Measurements from ENCODE around the gene ZIC1. TPM values are rescaled to one million over a fixed set of nuclear protein-coding genes. Genes with fewer than 3 reads are reported as not detected.

ZIC1 gene
- total RNA-seq, 5 donors from 2014 or later (not counting 1 experiment from before 2014, with no cell fraction given), result not detected

GRCh38 chr3:147390589-147391569 is 18.3 kb upstream of the ZIC1 start:
- no peak for DNase-seq
- Histone ChIP-seq H3K4me3 (ENCODE audit: control insufficient read depth in 1 of 2, extremely low read depth in 1 of 2, low read length in 1 of 2) (no peak overlapping the region), H3K9me3 (peaks cover 3% of the 10 kb centered on the region), H3K36me3 (ENCODE audit: control insufficient read depth in 2 of 2, extremely low read depth in 1 of 2, insufficient read depth in 1 of 2, low read length in 1 of 2) (no peaks in the 10 kb centered on the region), H3K27me3 (replicated peaks in 1 of 2; ENCODE audit: control insufficient read depth in 2 of 2, extremely low read depth in 1 of 2, insufficient read depth in 2 of 2, low read length in 1 of 2) (peaks cover 37 to 76% of the 10 kb centered on the region in 2 experiments), H3K27ac (ENCODE audit: low read length) (no peak overlapping the region), H3K4me1 (ENCODE audit: control insufficient read depth in 1 of 2, extremely low read depth in 1 of 2, insufficient read depth in 2 of 2, low read length in 2 of 2) (no peaks in the 10 kb centered on the region)
- POLR2A ChIA-PET, result no interaction called here
- Mint-ChIP-seq H3K27ac (no peak overlapping the region), H3K9me3 (peaks cover 0 to 10% (median 2%) of the 10 kb centered on the region in 3 donors), H3K27me3 (peaks cover 69 to 90% of the 10 kb centered on the region in 2 donors), H3K4me3 (no peak overlapping the region), H3K4me1 (peaks cover 0 to 7% (median 2%) of the 10 kb centered on the region in 3 donors), H3K36me3 (no peaks in the 10 kb centered on the region)
- CTCF ChIA-PET, result no interaction called here
- no peak for ATAC-seq (replicated peaks in 1 of 4)
- WGBS (ENCODE audit: insufficient coverage), result 23% methylated on average over 62 of the region's 77 CpGs

GRCh38 chr3:147391781-147392624 is 17.2 kb upstream of the ZIC1 start:
- no peaks in the 10 kb centered on the region for H3K36me3 ChIP-seq (ENCODE audit: control insufficient read depth in 2 of 2, extremely low read depth in 1 of 2, insufficient read depth in 1 of 2, low read length in 1 of 2)
- H3K9me3 ChIP-seq, result no peaks in the 10 kb centered on the region
- H3K4me3 ChIP-seq (ENCODE audit: control insufficient read depth in 1 of 2, extremely low read depth in 1 of 2, low read length in 1 of 2), result no peak overlapping the region
- 10% methylated on average over 47 of the region's 51 CpGs for WGBS (ENCODE audit: insufficient coverage)
- no peaks in the 10 kb centered on the region for H3K4me1 ChIP-seq (ENCODE audit: control insufficient read depth in 1 of 2, extremely low read depth in 1 of 2, insufficient read depth in 2 of 2, low read length in 2 of 2)
- Mint-ChIP-seq H3K27ac (no peak overlapping the region), H3K36me3 (no peaks in the 10 kb centered on the region), H3K4me1 (peaks cover 0 to 7% (median 2%) of the 10 kb centered on the region in 3 donors), H3K4me3 (no peak overlapping the region), H3K27me3 (peaks cover 58 to 85% of the 10 kb centered on the region in 2 donors), H3K9me3 (peaks cover 0 to 10% (median 2%) of the 10 kb centered on the region in 3 donors)
- CTCF ChIA-PET, result no interaction called here
- DNase-seq, result no peak
- POLR2A ChIA-PET, result no interaction called here
- H3K27ac ChIP-seq (ENCODE audit: low read length), result no peak overlapping the region
- peaks cover 29 to 87% of the 10 kb centered on the region in 2 experiments for H3K27me3 ChIP-seq (replicated peaks in 1 of 2; ENCODE audit: control insufficient read depth in 2 of 2, extremely low read depth in 1 of 2, insufficient read depth in 2 of 2, low read length in 1 of 2)
- no peak for ATAC-seq (replicated peaks in 1 of 4)

GRCh38 chr3:147392625-147392946 is 16.6 kb upstream of the ZIC1 start:
- H3K27me3 ChIP-seq (replicated peaks in 1 of 2; ENCODE audit: control insufficient read depth in 2 of 2, extremely low read depth in 1 of 2, insufficient read depth in 2 of 2, low read length in 1 of 2), result peaks cover 29 to 91% of the 10 kb centered on the region in 2 experiments
- CTCF ChIA-PET, result no interaction called here

GRCh38 chr3:147393261-147393942 is 15.8 kb upstream of the ZIC1 start:
- WGBS (ENCODE audit: insufficient coverage), result 15% methylated on average over 43 of the region's 54 CpGs
- no peak overlapping the region for H3K27ac ChIP-seq (ENCODE audit: low read length)
- H3K9me3 Mint-ChIP-seq, result peaks cover 0 to 4% (median 2%) of the 10 kb centered on the region in 3 donors
- H3K27me3 ChIP-seq (replicated peaks in 1 of 2; ENCODE audit: control insufficient read depth in 2 of 2, extremely low read depth in 1 of 2, insufficient read depth in 2 of 2, low read length in 1 of 2), result peaks cover 29 to 91% of the 10 kb centered on the region in 2 experiments
- H3K4me3 Mint-ChIP-seq, result peak overlapping the region in 1 of 3 donors; percentile 8
- ATAC-seq (replicated peaks in 1 of 4) (no peak), DNase-seq (no peak)
- H3K27me3 Mint-ChIP-seq, result peaks cover 57 to 86% of the 10 kb centered on the region in 2 donors
- H3K9me3 ChIP-seq, result no peaks in the 10 kb centered on the region
- H3K36me3 Mint-ChIP-seq, result no peaks in the 10 kb centered on the region
- H3K36me3 ChIP-seq (ENCODE audit: control insufficient read depth in 2 of 2, extremely low read depth in 1 of 2, insufficient read depth in 1 of 2, low read length in 1 of 2), result no peaks in the 10 kb centered on the region
- H3K4me3 ChIP-seq (ENCODE audit: control insufficient read depth in 1 of 2, extremely low read depth in 1 of 2, low read length in 1 of 2), result no peak overlapping the region
- H3K4me1 Mint-ChIP-seq, result peaks cover 0 to 3% (median 2%) of the 10 kb centered on the region in 3 donors
- H3K27ac Mint-ChIP-seq, result no peak overlapping the region
- no peaks in the 10 kb centered on the region for H3K4me1 ChIP-seq (ENCODE audit: control insufficient read depth in 1 of 2, extremely low read depth in 1 of 2, insufficient read depth in 2 of 2, low read length in 2 of 2)
- ChIA-PET POLR2A (no interaction called here), CTCF (no interaction called here)

More at GRCh38 chr3:147392625-147392946, 16.6 kb upstream of the ZIC1 start:
- Mint-ChIP-seq H3K4me1 (peaks cover 0 to 7% (median 2%) of the 10 kb centered on the region in 3 donors), H3K9me3 (peaks cover 0 to 10% (median 2%) of the 10 kb centered on the region in 3 donors), H3K36me3 (no peaks in the 10 kb centered on the region), H3K4me3 (no peak overlapping the region), H3K27me3 (peaks cover 59 to 85% of the 10 kb centered on the region in 2 donors), H3K27ac (no peak overlapping the region)
- no peaks in the 10 kb centered on the region for H3K36me3 ChIP-seq (ENCODE audit: control insufficient read depth in 2 of 2, extremely low read depth in 1 of 2, insufficient read depth in 1 of 2, low read length in 1 of 2)
- ATAC-seq (replicated peaks in 1 of 4) (no peak), DNase-seq (no peak)
- 21% methylated on average over 11 of the region's 15 CpGs for WGBS (ENCODE audit: insufficient coverage)
- no peaks in the 10 kb centered on the region for H3K4me1 ChIP-seq (ENCODE audit: control insufficient read depth in 1 of 2, extremely low read depth in 1 of 2, insufficient read depth in 2 of 2, low read length in 2 of 2)
- no peak overlapping the region for H3K27ac ChIP-seq (ENCODE audit: low read length)
- no peaks in the 10 kb centered on the region for H3K9me3 ChIP-seq
- no peak overlapping the region for H3K4me3 ChIP-seq (ENCODE audit: control insufficient read depth in 1 of 2, extremely low read depth in 1 of 2, low read length in 1 of 2)
- POLR2A ChIA-PET, result no interaction called here

GRCh38 chr3:147393943-147394883 is 15.0 kb upstream of the ZIC1 start:
- POLR2A ChIA-PET, result no interaction called here
- peaks cover 25 to 87% of the 10 kb centered on the region in 2 experiments for H3K27me3 ChIP-seq (replicated peaks in 1 of 2; ENCODE audit: control insufficient read depth in 2 of 2, extremely low read depth in 1 of 2, insufficient read depth in 2 of 2, low read length in 1 of 2)
- Mint-ChIP-seq H3K9me3 (peaks cover 0 to 2% (median under 1%) of the 10 kb centered on the region in 3 donors), H3K27me3 (peaks cover 52 to 83% of the 10 kb centered on the region in 2 donors), H3K27ac (no peak overlapping the region), H3K4me1 (peaks cover 0 to 3% (median 2%) of the 10 kb centered on the region in 3 donors), H3K4me3 (peak overlapping the region in 1 of 3 donors; percentile 8), H3K36me3 (peaks cover 3% of the 10 kb centered on the region)
- H3K4me1 ChIP-seq (ENCODE audit: control insufficient read depth in 1 of 2, extremely low read depth in 1 of 2, insufficient read depth in 2 of 2, low read length in 2 of 2), result no peaks in the 10 kb centered on the region
- CTCF ChIA-PET, result no interaction called here
- WGBS (ENCODE audit: insufficient coverage), result 19% methylated on average over 15 of the region's 31 CpGs
- no peak overlapping the region for H3K27ac ChIP-seq (ENCODE audit: low read length)
- H3K36me3 ChIP-seq (ENCODE audit: control insufficient read depth in 2 of 2, extremely low read depth in 1 of 2, insufficient read depth in 1 of 2, low read length in 1 of 2), result no peaks in the 10 kb centered on the region
- no peak overlapping the region for H3K4me3 ChIP-seq (ENCODE audit: control insufficient read depth in 1 of 2, extremely low read depth in 1 of 2, low read length in 1 of 2)
- ATAC-seq (replicated peaks in 1 of 4), result no peak
- no peaks in the 10 kb centered on the region for H3K9me3 ChIP-seq
- DNase-seq, result no peak

Measured in T-cell (primary cell).